ENCODE data around the gene SCARB1.
A peak's percentile ranks its signal among the peaks of the same experiment; 100 is the strongest.

SCARB1 gene

DNA sequence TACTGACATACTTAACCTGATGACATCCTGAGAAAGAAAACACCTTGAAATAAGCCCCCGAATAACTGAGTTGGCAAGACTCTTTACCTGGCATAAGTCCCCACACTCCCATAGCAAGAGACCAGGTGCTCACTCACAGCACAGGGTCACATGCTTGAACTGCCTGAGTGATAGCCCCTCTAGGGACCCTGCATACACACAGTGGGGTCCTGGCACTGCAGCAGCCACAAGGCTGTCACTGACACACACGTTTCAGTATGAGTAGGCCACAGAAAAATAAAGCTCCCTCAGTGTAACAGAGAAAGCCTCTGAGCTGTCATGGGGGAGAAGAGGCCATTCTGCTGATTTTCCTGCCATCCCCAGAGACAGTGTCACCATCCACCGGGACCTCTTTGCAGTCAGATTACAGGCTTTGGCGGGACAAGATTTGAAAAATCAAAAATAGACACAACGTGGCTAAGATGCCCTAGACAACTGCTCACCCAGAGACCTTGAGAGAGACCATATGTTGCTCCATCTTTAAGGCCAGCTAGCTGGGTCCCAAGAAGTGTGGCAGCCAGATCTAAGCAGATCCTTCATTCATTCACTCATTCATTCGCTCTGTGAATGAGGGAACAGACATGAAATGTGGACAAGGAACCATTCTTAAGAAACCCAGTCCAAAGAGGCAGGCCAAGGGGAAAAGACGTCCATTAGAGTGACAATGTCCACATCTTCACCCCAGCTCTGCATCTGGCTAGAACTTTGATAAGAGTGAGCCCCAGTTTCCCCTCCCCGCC lies 1.6 kb downstream of the SCARB1 start:
- peak; percentile 58 for DNase-seq

DNA sequence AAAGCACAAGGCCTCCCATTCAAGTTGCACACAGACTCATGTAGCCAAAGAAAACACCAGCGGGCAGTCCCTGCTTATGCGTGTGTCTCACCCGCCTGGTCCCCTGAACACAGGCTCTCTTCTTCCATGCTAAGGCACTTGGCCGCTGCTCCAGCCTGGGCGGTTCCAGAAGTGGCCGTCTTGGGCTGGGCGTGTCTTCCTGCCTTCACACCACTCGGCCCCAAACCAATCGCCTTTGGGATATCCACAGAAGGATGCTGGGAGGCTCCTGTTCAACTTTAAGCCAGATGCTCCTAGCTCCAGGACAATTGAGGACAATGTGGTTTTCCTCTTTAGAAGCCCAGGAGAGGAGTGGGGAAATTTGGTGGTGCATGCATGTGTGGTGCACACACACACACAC lies 2.2 kb downstream of the SCARB1 start:
- no peak for DNase-seq

DNA sequence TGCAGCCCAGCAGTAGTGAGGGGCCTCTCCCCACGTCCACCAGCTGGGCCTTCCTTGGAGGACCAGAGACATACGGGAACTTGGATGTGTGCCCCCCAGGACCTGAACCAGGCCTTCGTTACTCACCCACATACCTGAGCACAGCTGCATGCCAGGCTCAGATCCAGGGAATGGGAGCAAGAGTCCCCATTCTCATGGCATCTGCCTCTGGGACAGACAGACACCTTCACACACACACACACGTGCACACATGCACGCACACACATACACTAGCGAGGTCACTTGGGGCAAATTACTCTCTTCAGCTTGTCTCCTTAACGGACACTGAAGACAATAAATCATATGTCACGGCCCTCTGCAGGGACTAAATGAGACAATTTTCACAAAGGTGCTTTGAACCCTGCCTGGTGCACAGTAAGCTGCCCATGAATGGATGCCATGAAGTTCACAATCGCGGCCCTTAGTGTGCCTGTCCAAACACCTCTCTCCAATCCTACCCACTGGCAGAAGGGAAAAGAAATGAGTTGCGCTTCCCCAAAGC lies 5.7 kb downstream of the SCARB1 start:
- no peak for DNase-seq

DNA sequence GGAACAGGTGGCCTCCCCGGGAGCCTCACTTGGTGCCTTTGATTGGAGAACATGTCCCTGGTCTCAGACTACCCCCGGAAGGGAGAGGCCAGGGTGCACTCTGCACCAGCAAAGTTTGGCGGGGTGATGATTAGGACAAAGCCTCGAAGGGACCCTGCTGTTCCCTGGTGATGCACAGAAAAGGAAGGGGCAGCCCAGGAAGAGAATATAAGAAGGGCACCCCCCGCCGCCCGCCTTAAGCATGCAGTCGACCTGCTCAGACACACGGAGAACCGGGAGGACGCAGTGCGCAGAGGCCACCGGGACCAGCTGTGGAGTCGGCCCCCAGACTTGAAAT lies 6.9 kb downstream of the SCARB1 start:
- DNase-seq = no peak

DNA sequence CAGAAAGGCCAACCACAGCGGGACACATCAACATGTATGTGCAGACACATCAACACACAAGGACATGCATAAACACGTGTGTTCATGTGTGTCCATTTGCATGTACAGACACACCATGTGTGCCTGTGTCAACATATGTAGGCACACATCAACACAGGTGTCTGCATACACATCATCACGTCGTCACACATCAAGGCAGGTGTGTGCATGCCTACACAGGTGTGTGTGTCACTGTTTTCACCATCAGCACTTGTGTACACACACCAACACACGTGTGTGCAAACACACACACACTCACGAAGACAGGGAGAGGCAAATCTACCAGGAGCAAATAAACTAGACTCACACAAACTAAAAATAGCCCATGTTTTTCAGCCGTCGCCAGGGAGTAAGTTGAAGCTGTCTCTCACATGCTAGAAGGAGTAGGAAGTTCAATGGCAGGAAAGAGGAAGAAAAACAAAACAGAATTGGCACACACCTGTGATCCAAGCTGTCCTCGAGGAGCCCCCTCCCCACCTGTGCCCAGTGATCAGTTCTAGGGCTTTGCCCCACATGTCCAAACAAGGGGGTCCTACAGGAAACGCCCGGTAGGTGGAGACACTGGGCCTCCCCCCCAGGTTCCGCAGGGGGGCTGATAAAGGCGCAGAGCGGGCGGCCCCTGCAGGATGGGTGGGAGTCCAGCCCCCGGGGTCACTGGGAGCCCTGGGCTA lies 7.4 kb downstream of the SCARB1 start:
- DNase-seq = no peak

DNA sequence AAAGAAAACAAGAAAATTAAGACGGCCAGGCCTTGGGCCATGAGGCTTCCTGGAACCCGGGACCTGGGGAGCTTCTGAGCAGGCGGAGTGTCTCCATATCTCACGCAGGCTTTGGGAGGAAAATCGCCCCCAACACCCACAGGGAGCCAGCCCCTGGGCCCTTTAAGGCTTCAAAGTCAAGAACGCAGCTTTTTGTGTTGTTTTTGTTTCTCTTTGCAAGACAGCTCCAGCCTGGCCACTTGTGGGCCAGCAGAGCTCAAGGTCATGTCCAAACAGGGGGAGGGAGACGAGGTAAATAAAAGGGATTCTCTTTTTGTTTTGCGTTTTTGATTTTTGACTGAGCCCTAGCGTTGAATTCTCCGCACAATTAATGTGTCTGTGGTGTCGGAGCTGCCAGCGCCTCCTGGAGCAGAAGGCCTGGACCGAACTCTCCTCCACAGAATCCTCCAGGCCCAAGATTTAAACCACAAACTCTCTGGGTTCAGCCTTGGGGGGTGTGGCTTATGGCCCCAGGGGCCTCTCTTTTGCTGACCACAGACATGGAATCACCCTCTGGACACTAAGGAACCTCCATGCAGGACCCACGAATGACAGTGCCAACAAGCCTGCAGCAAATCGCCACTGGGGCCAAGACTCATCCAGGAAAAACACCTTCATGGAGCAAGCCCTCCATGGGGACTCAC lies 8.2 kb downstream of the SCARB1 start:
- no peak for DNase-seq

DNA sequence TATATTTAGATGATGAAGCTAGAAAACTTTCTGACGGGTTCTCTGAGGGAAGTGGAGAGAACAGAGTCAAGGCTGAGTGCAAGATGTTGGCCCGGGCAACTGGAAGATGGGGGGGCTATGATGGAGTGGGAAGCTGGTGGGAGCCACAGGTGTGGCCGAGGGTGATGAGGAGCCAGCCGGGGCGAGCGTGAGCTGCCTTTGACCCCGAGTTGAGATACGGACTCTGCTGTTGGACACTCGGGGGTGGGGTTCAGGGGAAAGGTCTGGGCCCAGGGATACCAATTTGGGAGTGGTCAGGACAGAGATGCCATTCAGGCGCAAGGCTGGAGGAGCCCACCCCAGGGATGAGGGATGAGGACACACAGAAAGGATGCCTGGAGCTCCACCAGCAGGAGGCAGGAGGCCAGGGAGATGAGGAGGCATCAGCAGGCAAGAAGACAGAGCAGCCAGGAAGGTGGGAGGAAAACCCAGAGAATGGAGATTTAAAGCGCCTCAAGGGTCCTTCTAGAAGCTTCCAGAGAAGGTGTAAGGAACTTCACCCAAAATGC lies 9.0 kb downstream of the SCARB1 start:
- no peak for DNase-seq

DNA sequence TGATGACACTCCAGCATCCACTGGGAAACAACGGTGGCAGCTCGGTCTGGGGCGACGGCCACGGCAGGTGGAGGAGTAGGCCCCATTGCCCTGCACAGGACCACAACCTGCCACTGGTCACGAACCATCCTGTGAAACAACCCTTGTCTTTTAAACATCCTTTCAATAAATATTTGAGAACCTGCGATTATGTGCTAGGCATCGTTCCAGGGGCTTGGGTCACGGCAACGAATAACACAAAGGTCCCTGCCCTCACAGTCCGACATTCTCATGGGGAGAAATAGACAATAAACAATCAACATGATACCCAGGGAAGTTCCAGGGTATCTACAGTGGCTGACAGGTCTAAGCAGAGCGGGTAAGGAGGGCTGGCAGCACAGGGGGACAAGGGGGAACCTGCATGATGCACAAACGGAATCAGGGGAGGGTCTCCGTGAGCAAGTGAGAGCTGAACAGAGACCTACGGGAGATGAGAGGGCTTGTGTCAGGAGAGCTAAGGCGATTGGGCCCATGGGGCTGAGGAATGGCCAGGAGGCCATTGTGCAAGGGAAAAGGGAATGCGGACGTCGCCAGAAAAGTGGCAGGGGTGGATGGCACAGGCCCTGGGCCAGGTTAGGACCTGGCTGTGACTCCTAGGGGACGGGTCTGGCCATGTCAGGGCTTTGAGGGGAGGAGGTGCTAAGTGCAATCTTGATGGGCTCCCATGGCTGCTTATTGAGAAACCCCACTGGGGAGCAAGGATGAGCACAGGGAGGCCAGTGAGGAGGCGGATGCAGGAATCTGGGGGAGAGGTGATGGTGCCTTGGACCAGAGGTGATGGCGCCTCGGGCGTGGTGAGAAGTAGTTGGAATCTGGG lies 9.7 kb downstream of the SCARB1 start:
- DNase-seq = no peak

DNA sequence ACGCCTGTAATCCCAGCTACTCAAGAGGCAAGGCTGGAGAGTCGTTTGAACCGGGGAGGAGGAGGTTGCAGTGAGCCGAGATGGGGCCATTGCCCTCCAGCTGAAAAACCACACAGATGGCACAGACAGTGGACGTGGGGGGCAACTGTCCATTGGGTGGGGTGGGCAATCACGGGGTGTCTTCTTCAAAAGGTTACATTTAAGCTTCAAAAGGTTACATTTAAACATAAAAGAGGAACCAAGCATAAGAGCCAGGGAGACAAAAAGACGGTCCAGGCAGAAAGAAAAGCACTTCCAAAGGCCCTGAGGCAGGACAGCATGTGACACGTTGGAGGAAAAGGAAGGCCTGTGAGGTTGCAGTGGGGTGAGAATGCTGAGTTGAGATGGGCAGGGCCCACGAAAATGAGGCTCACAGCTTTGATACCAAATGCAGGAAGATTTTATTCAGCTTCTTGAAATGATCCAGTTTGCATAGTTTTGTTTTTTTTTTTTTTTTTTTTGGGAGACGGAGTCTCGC lies 10.7 kb downstream of the SCARB1 start:
- no peak for DNase-seq

DNA sequence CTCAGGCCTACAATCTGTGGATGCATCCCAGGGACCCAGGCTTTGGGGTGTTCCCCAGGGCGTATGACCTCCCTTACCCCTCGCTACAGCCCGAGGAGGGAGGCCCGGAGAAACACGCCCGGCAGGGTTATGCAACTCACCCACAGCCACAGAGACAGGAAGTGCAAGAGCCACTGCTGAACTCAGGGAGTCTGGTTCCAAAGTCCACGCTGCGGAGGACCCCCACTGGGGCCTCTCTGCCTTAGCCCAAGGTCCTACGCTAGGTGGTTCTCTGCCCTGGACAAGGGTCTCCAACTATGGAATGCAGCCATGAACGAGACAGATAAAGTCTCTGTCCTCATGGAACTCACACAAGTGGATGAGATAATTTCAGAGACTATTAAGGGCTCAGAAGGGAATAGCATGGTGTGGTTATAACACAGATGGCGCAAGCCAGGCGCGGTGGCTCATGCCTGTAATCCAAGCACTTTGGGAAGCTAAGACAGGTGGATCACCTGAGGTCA lies 11.3 kb downstream of the SCARB1 start:
- DNase-seq = no peak

DNA sequence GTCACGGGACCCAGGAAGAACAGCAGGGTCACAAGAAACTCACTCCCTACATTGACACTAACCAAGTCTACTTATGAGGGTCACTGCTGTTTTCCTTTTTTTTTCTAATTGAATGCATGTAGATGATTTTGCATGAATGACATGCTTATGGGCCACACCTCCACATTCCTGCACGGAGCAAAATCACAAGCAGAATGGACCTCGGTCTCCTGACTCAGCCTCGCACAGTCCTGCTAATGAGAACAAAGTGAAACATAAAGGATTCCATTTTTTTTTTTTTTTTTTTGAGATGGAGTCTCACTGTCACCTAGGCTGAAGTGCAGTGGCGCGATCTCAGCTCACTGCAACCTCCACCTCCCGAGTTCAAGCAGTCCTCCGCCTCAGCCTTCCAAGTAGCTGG lies 12.3 kb downstream of the SCARB1 start:
- no peak for DNase-seq

DNA sequence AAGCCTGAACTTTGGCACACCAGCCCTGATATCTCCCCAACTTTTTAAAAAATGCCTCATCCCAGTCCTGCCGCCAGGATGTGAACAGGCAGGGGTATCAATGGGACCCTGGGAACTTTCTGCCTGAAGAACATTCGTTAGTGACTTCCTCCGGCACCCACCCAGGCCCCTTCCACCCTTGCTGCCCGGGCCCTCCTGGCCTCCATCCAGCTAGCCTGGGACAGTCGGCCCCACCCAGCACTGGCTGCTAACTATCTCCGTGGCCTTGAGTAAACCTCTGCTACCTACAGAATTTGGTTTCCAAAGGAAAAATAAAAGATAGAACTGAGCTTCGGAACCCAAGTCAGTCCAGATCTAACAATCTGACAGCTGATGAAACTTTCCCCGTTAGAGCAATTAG lies 14.3 kb downstream of the SCARB1 start:
- DNase-seq = no peak

DNA sequence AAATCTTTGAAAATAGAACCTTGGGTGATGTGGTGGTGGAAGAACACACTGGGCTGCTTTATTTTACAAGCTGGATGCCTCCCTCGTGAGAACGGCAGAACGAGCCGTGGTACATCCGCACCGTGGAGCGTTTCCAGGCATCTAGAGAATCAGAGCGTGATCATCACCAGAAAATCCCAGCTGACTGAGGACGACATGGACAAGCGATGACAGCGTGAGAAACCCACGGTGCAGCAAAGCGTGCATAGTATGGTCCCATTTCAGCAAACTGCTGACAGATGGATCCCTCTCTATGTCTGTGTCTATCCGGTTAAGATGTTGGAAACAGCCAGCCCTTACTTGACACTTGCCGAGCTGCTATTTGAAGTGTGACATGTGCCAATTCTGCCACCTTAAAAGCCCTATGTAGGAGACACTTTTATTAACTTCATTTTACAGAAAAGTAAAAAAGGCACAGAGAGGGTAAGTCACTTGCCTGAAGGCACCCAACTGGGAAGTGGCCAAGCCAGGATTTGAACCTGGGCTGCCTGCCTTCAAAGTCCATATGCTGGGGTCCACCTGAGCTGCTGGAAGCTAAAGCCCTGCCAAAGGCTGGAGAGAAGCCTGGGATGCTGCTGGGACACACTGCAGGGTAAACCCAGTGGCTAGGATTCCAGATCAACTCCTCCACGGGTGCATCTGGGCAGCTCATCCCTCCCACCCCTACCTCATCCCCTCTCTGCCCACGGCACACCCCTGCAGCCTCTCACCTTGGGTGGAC lies 14.9 kb downstream of the SCARB1 start:
- DNase-seq = no peak

DNA sequence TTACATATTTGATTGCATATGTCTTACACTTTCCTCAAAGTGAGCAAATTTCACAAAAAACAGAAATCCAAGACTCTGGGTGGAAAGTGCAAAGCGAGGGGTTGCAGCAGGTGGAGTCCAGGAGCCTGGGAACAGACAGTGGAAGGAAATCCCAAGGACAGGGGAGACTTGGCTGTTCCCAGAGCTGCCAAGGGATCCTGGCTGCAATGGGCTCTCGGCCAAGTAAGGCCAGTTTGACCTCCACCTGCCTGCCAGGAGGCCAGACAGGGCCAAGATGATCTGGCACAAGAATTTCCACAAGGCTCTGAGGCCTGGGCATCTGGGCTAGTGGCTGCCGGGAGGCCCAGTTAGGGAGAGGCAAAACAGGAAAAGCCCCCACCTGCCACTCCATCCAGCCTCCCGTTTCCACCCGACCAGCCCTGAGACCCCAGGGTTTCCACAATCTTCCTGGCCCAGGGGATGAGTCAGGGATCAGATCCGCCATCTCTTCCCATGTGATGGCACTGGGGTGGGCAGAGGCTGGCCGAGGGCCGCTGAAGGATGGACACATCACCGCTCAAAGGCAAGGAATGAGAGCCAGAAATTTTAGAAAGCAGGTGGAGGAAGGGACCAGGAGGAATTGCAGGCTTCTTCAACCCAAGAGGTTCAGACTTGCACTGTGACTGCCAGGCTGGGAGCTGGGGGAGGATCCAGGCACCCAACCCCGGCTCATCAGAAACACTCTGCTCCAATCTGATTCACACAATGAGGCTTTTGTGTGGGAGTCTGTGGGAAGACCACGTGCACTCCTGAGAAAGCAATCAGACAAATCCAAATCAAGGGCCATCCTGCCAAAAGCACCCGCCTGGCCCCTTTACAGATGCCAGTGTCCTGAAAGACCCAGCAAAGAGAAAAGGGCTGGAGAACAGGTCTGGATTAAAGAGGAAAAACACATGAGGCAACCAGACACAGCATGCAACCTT lies 16.3 kb downstream of the SCARB1 start:
- DNase-seq = no peak

DNA sequence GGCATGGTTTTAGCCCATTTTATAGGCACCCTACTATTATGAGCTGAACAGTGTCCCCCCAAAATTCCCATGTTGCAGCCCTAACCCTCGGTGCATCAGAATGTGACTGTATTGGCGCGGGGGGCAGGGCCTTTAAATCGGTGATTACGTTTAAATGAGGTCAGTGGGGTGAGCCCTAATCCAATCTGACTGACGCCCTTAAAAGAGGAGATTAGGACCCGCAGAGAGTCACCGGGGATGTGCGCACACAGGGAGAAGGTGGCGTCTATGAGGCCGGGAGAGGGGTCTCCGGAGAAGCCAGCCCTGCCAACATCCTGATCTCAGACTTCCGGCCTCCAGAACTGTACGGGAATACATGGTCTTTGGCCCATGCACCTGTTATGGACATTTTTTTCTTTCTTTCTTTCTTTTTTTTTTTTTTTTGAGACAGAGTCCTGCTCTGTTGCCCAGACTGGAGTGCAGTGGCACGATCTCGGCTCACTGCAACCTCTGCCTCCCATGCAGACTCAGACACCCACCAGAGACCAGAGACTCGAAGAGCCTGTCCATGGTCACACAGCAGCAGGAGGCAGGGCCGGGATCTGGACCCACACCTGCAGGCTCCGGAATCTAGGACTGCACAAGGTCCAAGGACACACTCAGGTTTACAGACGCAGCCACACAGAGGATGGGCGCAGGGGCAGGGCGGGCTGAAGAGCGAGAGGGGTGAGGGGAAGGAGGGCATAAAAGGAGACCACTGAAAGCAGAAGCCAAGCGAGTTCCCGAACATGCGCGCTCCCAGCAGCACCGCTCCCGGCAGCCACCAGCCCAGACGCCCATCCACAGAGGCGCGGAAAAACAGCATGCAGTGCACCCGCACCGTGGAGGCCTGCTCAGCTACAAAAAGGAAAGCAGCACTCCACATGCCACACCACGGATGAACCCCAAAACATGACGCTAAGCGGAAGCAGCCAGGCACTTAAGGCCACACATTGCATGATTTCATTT lies 19.0 kb downstream of the SCARB1 start:
- no peak for DNase-seq

DNA sequence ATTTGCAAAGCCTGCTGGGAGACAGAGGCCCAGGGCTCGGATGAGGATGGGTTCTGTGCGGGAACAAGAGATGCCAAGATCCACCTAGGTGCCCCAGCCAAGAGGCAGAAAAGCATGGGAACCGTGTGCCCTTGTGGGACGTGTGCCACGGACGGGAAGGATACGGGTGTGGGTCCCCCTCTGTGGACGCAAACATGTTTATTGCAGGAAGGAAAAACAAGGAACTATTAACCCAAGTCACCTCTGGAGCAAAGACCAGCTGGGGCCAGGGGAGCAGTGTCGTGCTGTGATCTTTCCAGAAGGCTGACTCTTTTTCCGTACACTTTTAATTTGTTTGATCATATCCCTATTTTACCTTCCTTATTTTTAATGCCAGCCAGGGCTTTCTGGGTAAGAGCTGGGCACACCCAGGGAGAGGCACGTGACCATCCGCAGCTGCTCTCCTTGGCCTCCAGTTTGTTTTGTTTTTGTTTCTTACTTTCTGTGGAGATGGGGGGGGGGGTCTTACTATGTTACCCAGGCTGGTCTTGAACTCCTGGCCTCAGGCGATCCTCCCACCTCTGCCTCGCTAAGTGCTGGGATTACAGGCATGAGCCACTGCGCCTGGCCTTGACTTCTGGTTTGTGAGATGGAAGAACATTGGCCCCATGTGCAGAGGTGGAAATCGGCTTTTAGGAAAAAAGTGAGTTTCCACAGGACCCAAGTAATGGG lies 20.7 kb downstream of the SCARB1 start:
- DNase-seq = no peak

DNA sequence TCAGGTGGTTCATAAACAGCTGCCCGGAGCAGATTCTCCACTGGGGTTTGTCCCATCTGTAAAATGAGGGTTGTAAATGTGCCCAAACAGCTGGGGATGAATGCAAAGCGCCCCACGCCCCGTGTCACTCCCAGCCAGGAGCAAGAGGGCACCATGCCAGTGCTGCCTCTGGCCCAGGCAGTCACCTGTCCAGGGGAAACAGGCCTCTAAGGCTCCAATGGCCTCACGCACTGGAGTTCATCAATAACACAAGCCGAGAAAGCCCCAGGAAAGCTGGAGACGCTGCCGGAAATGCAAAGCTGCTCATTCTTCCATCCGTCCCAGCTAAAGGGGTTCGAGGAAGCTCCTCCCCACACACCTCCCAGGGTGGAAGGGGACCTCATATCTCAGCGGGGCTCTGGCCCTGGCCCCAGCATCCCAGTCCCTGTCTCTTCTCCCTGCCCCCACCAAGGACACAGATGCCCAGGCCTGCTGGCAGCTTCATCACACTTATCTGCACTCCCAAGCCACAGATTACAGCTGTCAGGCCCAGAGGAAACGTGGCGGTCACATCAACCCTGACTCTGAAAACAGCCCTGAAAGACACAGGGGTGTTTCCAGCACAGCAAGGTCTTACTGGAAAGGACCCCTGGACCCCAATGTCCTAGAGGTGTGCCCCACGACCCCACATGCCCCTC lies 21.5 kb downstream of the SCARB1 start:
- no peak for DNase-seq

DNA sequence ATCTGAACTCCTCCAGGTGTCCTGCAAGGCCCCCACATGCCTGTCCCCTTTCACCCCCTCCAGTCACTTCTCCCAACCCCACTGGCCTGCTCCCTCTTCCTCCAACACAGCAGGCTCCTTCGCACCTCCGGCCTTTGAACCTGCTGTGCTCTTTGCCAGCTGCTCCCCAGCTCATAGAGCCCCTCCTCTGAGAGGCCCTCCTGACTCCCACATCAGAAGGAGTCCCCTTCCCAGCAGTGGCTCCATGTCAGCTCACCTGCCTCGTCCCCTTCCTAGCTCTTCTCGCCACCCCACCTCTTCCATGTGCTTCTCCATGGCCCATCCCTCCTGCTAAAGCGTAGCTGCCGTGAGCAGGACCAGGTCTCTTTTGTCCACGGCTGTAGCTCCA lies 22.1 kb downstream of the SCARB1 start:
- DNase-seq = no peak

All from activated CD4-positive, alpha-beta T cell treated with anti-CD3 and anti-CD28 coated beads, Interleukin-10, Interleukin-2, amounts not matched to agents 100 ng/mL and 50 ng/mL, durations not matched to agents 16 hours and 8 hours (primary cell).